ENCODE measurements around the gene MYH11.
"Not testable (repeated sequence)": the region's sequence is repeated elsewhere in the genome, so short reads cannot be mapped to it uniquely, and the experiment has no call there.

MYH11 gene

DNA sequence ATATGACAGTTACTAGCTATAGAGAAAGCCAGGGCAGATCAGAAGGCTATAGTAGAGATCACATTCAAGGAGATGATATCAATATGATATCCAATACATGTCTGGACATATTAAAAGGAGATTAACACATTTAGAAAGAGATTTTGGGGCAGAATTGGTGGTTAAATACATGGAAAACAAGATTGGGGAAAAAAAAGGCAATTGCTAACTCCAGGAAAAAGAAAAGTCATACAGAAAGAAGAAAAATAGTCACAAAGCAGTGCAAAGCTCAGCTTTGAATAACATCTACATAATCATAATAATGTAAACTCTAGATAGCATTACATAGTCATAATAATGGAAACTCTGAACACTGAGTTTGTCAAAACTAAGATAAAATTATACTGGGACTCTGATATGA is 40.6 kb downstream of the MYH11 start:
- peaks cover 25% of the 10 kb centered on the region for H3K27me3 ChIP-seq (ENCODE audit: low read depth, low read length)
- H3K9ac ChIP-seq (ENCODE audit: low read length), result no peak overlapping the region
- H3K27ac ChIP-seq (ENCODE audit: low read length), result no peak overlapping the region
- H3K4me3 ChIP-seq (ENCODE audit: low read length), result no peak overlapping the region
- no peaks in the 10 kb centered on the region for H3K79me2 ChIP-seq (ENCODE audit: low read length)
- H3K4me2 ChIP-seq (ENCODE audit: low read length), result no peak overlapping the region
- H2AFZ ChIP-seq (ENCODE audit: low read depth, low read length), result no peak overlapping the region
- H3K36me3 ChIP-seq (replicated peaks; ENCODE audit: low read depth, low read length), result no peaks in the 10 kb centered on the region
- no peaks in the 10 kb centered on the region for H3K4me1 ChIP-seq (ENCODE audit: low read length)
- peaks cover 14% of the 10 kb centered on the region for H3K9me3 ChIP-seq (ENCODE audit: insufficient read depth, low read length)
- H4K20me1 ChIP-seq (ENCODE audit: insufficient read depth, low read length), result no peaks in the 10 kb centered on the region
- TF ChIP-seq CTCF (IDR thresholded peaks at IDR 0.05; ENCODE audit: low read depth, low read length) (no peak), EZH2phosphoT487 (IDR thresholded peaks at IDR 0.05; ENCODE audit: low read depth) (no peak)

- not testable (repeated sequence) for H3K4me1 ChIP-seq (ENCODE audit: low read length); H3K4me3 ChIP-seq (ENCODE audit: low read length); H3K79me2 ChIP-seq (ENCODE audit: low read length); H3K27ac ChIP-seq (ENCODE audit: low read length); H4K20me1 ChIP-seq (ENCODE audit: insufficient read depth, low read length); H3K36me3 ChIP-seq (replicated peaks; ENCODE audit: low read depth, low read length); H3K9ac ChIP-seq (ENCODE audit: low read length); H3K4me2 ChIP-seq (ENCODE audit: low read length); H2AFZ ChIP-seq (ENCODE audit: low read depth, low read length)
- H3K27me3 ChIP-seq (ENCODE audit: low read depth, low read length), result peaks cover 17% of the 10 kb centered on the region
- H3K9me3 ChIP-seq (ENCODE audit: insufficient read depth, low read length), result peaks cover 14% of the 10 kb centered on the region
Measured at GRCh38 chr16:15812401-15812750, 44.5 kb downstream of the MYH11 start.

DNA sequence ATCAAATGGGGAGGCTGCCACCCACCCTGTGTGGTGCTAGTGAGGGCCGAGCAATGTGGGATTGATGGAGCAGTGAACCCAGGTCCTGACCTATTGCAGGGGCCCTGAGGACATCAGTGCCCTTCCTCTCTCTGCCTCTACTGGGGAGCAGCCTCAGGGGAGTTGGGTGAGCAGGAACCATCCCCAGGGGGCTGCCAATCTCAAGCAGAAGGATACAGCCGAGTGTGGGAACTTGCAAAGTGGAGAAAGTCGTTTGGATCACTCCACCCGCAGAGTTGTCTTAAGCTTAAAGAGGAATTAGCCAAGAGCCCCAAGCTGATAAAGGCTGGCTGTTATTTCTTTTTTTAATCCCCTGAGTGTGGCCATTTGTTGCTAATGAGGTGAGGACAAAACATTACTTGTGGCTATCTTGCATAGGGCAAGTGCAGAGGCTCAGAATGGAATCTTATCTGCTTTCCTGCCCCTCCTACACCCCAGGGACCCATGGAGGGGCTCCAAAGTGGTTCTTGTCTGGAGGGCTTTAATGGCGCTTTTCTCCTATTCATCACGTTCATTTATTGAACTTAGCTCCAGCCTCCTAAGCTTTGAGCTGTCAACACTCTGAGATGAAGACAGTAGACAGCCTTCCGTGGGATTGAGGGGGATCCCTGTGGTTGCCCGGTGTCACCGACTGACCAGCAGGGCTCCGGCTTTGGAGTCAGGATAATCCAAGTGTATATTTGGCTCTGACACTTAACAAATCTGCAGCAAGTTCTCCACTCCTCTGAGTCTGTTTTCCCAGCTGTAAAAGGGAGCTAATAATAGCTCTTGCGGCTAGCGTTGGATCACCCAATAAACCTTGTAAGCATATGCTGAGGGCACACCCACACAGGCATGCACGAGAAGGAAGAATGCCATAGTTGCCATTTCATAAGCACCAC is 45.1 kb downstream of the MYH11 start:
- Histone ChIP-seq H4K20me1 (ENCODE audit: insufficient read depth, low read length) (no peaks in the 10 kb centered on the region), H3K4me3 (ENCODE audit: low read length) (no peak overlapping the region), H3K4me2 (ENCODE audit: low read length) (no peak overlapping the region), H3K79me2 (ENCODE audit: low read length) (no peaks in the 10 kb centered on the region), H3K9me3 (ENCODE audit: insufficient read depth, low read length) (peaks cover 13% of the 10 kb centered on the region), H3K9ac (ENCODE audit: low read length) (no peak overlapping the region), H3K27me3 (ENCODE audit: low read depth, low read length) (peaks cover 17% of the 10 kb centered on the region), H2AFZ (ENCODE audit: low read depth, low read length) (no peak overlapping the region), H3K36me3 (replicated peaks; ENCODE audit: low read depth, low read length) (no peaks in the 10 kb centered on the region), H3K27ac (ENCODE audit: low read length) (no peak overlapping the region), H3K4me1 (ENCODE audit: low read length) (no peaks in the 10 kb centered on the region)
- TF ChIP-seq EZH2phosphoT487 (IDR thresholded peaks at IDR 0.05; ENCODE audit: low read depth), result no peak
- TF ChIP-seq CTCF (IDR thresholded peaks at IDR 0.05; ENCODE audit: low read depth, low read length), result no peak

DNA sequence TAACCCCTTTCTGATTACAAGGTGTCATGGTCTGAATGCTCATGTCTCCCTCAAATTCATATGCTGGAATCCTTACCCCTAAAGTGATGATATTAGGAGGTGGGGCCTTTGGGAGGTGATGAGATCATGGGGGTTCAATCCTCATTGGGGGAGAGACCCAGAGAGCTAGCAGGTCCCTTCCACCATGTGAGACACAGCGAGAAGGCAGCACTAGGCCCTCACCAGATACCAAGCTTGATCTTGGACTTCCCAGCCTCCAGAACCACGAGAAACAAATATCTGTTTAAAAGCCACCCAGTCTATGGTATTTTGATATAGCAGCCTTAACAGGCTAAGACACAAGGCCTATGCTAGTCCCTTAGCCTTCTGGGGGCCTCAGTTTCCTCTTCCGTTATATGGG is 45.9 kb downstream of the MYH11 start:
- Histone ChIP-seq H2AFZ (ENCODE audit: low read depth, low read length) (no peak overlapping the region), H3K4me2 (ENCODE audit: low read length) (no peak overlapping the region), H3K9me3 (ENCODE audit: insufficient read depth, low read length) (peaks cover 5% of the 10 kb centered on the region), H3K27ac (ENCODE audit: low read length) (no peak overlapping the region), H3K4me3 (ENCODE audit: low read length) (no peak overlapping the region), H3K9ac (ENCODE audit: low read length) (no peak overlapping the region), H3K36me3 (replicated peaks; ENCODE audit: low read depth, low read length) (no peaks in the 10 kb centered on the region), H3K27me3 (ENCODE audit: low read depth, low read length) (peaks cover 11% of the 10 kb centered on the region), H4K20me1 (ENCODE audit: insufficient read depth, low read length) (no peaks in the 10 kb centered on the region), H3K79me2 (ENCODE audit: low read length) (no peaks in the 10 kb centered on the region), H3K4me1 (ENCODE audit: low read length) (no peaks in the 10 kb centered on the region)
- TF ChIP-seq CTCF (IDR thresholded peaks at IDR 0.05; ENCODE audit: low read depth, low read length), result no peak
- no peak for TF ChIP-seq EZH2phosphoT487 (IDR thresholded peaks at IDR 0.05; ENCODE audit: low read depth)
